GM12892 (cell line): ENCODE results near the gene ULK4.

Source experiments
- POLR2A ChIP-seq: IDR thresholded peaks from 2 replicates; pipeline ENCODE4 v1.6.1; 2011; ENCODE audit warnings: low read depth, low read length, control low read depth
- POLR2AphosphoS5 ChIP-seq: IDR thresholded peaks from 2 replicates; pipeline ENCODE4 v1.6.1; 2011; ENCODE audit warnings: low read depth, low read length, control low read depth
- TAF1 ChIP-seq: IDR thresholded peaks from 2 replicates; pipeline ENCODE4 v1.6.1; 2011; ENCODE audit warnings: low read depth, mild to moderate bottlenecking, control low read depth, low read length, borderline replicate concordance

GRCh38 chr3:41579861-41580260 lies 382.0 kb downstream of the ULK4 start:
- TF ChIP-seq POLR2AphosphoS5 (no peak), POLR2A (no peak), TAF1 (no peak)
